GM19035 (cell line): ENCODE results near the gene PRR5L.
A peak's percentile ranks its signal among the peaks of the same experiment; 100 is the strongest.

Experiments used
- ATAC-seq: cut with Tn5 transposase; IDR thresholded peaks from one replicate; pipeline ENCODE4 v1.9.1; 2021; ENCODE audit not compliant: unreplicated experiment

The PRR5L gene, protein sequence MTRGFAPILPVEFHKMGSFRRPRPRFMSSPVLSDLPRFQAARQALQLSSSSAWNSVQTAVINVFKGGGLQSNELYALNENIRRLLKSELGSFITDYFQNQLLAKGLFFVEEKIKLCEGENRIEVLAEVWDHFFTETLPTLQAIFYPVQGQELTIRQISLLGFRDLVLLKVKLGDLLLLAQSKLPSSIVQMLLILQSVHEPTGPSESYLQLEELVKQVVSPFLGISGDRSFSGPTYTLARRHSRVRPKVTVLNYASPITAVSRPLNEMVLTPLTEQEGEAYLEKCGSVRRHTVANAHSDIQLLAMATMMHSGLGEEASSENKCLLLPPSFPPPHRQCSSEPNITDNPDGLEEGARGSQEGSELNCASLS

GRCh38 chr11:36295926-36296325 is at the start of gene PRR5L:
Gene PRR5L, plus strand, starts transcription at chr11:36296288. Its CDS starts 104,834 bp downstream, at chr11:36401122.
- ATAC-seq: no peak

DNA sequence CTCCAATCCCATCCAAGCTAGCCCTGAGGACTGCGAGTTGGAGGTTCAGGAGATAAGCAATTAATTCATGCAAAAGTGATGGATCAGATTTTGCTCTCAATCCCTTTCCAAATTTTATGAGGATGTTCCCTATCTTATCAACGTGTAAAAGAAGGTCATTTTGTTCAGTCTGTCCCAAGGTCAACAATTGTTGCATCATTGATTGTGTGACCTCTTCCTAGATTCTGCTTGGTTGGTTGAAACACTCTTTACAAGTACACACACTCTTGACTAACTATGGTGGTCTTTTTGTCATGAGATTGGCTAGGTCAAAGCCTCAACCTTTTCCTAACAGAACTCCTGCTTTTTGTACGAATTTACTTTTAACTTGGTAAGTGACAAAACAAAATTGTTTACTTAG is 48.6 kb upstream of the PRR5L start:
- no peak for ATAC-seq

DNA sequence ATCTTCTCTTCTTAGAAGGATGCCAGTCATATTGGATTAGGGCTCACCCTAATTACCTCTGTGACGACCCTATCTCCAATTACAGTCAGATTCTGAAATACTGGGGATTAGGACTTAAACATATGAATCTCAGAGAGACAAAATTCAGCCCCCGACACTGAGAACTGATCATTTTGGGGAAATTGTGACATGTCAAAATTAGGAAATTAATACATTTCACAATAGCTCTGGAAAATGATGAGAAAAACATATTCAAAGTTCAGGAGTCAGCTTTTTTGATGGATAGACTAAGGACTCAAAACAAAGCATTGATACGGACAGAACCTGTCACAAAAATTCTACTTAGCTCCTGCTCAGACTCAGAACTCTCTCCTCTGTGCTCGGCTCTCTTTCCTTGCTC is 47.7 kb upstream of the PRR5L start:
- ATAC-seq: no peak

DNA sequence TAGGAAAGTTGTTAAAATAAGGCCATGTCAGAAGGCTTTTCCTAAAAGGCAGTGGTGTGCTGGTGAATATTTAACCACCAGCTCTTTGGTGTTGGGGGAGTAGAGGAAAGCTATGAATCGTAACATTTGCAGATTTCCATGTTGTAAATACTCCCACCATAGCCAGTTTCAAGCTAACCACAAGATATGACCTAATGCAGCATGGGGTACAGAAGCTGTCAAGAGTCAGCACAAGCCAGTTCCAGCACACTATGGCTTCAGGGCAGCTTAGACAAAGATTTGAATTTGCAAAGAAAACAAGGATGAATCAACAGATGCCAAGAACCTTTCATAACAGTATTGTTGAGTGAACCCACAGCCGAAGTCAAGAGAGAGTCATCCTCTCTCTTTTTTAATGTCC is 46.8 kb upstream of the PRR5L start:
- ATAC-seq: no peak

DNA sequence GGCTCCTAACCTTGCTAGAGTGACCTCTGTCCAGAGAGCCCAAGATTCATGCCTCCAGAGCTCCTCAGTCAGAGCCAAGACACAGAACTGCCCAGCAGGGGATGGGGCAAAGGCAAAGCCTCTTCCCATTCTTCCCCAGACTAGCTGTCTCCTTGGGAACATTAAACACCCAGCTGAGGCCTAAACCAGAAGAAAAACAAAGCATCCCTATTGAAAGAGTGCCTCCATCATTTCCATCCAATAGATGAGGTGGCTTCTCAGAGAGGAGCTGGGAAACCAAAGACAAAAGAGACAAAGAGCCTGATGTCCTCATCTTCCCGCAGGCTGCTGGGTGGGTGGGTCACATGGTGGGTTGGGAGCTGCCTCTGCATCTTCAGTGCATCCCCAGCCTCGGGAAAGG is 44.3 kb upstream of the PRR5L start:
- no peak for ATAC-seq

- ATAC-seq: no peak
Observed at GRCh38 chr11:36253238-36253637, 42.9 kb upstream of the PRR5L start.

DNA sequence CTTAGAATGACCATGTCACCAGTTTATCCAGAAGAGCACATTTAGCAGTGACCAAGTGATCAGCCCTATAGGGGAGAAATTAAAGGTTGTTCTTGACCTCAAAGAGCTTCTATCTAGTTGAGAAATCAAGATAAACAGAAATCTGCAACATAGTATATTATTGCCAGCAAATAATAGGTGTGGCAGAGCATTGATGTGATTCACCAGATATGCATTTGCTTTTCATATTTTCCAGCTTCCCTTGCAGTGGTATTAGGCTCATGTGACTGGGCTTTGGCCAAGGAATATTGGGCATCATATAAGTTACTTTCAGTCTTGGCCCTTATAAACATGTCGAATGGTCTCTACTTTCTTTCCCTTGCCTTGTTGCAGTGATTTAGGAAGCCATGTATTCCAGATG is 41.4 kb upstream of the PRR5L start:
- ATAC-seq: no peak

GRCh38 chr11:36257351-36257750 is 38.7 kb upstream of the PRR5L start:
- ATAC-seq: no peak

GRCh38 chr11:36258730-36259360 is 37.2 kb upstream of the PRR5L start:
- no peak for ATAC-seq

DNA sequence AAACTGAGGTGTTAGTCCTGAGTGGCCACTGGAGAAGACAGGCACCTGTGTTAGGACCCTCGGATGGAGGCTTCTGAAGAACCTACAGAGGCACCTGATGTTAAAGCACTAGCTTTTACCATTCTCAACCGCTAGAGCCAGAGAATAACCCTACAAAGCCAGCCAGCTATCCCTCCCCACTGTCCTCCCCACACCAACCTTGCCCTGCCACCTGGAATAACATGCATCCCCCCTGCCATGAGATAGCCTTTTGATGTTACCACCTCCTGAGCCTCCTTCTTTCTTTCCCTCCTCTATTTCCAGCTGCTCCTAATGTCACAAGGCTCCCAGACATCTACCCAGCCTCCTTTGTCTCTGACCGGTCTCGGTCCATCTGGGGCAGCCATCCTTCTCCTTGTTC is 35.0 kb upstream of the PRR5L start:
- ATAC-seq: no peak

GRCh38 chr11:36264011-36264972 is 31.8 kb upstream of the PRR5L start:
- no peak for ATAC-seq

DNA sequence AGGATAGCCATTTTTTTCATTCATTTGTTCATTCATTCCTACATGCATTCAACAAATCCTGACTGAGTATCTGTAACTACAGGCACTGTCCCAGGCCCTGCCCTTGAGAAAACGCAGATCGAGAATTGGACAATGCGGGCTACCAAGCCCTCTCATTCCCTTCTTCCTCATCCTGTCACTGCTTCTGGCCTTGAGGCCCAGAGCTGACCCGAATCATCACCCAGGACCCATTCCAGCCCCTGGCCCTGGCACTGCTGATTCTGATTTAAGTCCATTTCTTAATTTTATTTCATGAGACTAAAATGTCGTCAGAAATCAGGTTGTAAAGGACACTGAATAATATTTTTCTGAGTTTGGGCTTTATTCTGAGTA is 31.1 kb upstream of the PRR5L start:
- no peak for ATAC-seq

- peak; percentile 80 for ATAC-seq
Observed at GRCh38 chr11:36265793-36266628, 30.1 kb upstream of the PRR5L start.

- no peak for ATAC-seq
Observed at GRCh38 chr11:36266767-36267166, 29.3 kb upstream of the PRR5L start.

DNA sequence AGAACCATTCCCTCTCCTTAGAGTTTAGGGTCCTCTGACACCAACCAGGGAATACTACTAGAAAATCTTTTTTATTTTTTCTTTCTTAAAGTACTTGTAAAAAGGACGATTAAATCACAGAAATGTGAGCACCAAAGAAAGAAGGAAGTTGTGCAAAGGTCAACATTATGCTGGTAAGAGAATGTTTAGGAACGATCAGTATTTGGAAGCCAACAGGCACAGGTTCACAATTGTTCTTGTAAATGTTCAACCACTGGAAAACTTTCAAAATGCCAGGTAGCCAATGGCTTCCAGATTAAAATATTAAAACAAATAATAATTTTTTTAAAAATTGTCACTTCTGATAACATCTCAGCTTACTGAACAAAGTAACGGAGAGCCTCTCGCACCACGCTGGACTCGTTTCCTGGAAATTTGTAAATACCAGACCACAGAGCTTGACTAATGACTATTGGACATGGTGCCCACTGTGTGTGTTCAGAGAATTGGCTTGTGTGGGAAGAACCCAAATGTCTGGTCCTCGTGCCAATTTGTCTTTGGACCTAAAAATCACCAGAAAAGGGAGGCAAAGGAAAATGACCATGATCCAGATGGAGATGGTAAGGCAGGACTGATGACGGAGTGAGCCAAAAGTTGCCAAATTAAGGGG is 27.6 kb upstream of the PRR5L start:
- no peak for ATAC-seq

DNA sequence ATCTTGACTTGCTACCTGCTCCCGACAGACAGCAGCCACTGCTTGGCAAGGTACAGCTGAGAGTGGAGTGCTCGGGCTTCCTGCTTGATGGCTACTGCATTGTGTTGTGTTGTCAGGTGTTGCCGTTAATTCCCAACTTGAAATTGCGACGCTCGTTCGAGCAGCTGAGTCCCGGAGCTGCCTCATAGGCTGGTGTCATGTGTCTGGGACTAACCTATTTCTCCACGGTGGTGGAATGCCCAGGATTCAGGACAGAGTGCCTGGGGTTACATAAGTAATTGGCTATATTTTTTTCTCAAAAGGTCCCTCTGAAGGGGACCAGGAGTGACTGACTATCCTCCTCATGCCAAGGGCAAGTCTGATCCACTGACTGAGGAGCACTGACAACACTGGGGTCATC is 25.4 kb upstream of the PRR5L start:
- no peak for ATAC-seq

GRCh38 chr11:36271794-36272407 is 24.2 kb upstream of the PRR5L start:
- no peak for ATAC-seq

- ATAC-seq: no peak
Observed at GRCh38 chr11:36273110-36273509, 23.0 kb upstream of the PRR5L start.

DNA sequence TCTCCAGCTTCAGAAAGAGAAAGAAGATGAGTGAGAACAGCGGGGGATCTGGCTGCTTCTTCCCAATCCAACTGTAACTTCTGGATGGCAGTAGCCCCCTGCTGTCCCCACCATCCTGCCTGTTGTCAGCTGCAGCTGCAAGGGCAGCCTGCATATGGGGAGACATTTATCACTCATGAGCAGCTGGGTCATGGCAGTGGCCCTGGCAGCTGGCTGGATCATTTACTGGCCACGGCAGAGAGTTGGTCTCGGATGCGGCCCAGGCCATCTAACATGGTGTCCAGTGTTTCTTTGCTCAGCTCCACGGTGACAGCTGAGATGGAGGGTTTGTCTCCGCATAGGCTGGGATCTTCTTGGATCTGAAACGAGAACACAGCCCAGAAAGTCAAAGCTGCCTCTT is 21.7 kb upstream of the PRR5L start:
- ATAC-seq: no peak
